Measurements from ENCODE around the gene PTPRK. TPM values are rescaled to one million over a fixed set of nuclear protein-coding genes. Genes with fewer than 3 reads are reported as not detected.

PTPRK gene
- total and polyA plus RNA-seq, 9 of the 15 experiments (the other 6 are each of a cell fraction or from before 2014, with no cell fraction given), result 0.04 to 0.51 TPM; not detected in 7

GRCh38 chr6:128482642-128483041 lies 37.8 kb downstream of the PTPRK start:
- TF ChIP-seq ZKSCAN3 (CRISPR knock-in tag; IDR thresholded peaks at IDR 0.05) (no peak), ZNF444 (CRISPR knock-in tag; IDR thresholded peaks at IDR 0.05) (no peak), SAFB (IDR thresholded peaks at IDR 0.05; ENCODE audit: borderline replicate concordance, low read depth, low read length) (no peak), NR3C1 (CRISPR knock-in tag; IDR thresholded peaks at IDR 0.05) (no peak), CREBBP (IDR thresholded peaks at IDR 0.05; ENCODE audit: low read depth, low read length) (no peak), ZZZ3 (IDR thresholded peaks at IDR 0.05) (no peak), THRB (CRISPR knock-in tag; conservative IDR thresholded peaks at IDR 0.05) (no peak), RNF2 (IDR thresholded peaks at IDR 0.05) (no peak), NFYB (IDR thresholded peaks at IDR 0.05; ENCODE audit: extremely low read depth, insufficient read length) (no peak), SNRNP70 (optimal IDR thresholded peaks at IDR 0.05; ENCODE audit: low read depth, low read length) (no peak), ZBTB17 (CRISPR knock-in tag; IDR thresholded peaks at IDR 0.05) (no peak), ELK3 (CRISPR knock-in tag; IDR thresholded peaks at IDR 0.05) (no peak)
- no peak overlapping the region for H3K27ac ChIP-seq (ENCODE audit: extremely low read depth, low read depth, low read length)
- no TSS peak for BruUV-seq (replicated peaks)
- H3K27me3 ChIP-seq (ENCODE audit: control insufficient read depth in 2 of 2, insufficient read depth in 2 of 2, low read length in 2 of 2), result no peaks in the 10 kb centered on the region
- ATAC-seq (no peak), FAIRE-seq (no peak), DNase-seq (ENCODE audit: extremely low read depth in 1 of 4, low spot score in 3 of 4) (no peak)
- ChIA-PET POLR2A (no interaction called here), CTCF (ENCODE audit: low intra/inter-chr PET ratio) (no interaction called here)
- in situ Hi-C loops (cut with MboI), result no loop called here
- H3K9me1 ChIP-seq (ENCODE audit: control insufficient read depth, insufficient read depth, low read length), result no peaks in the 10 kb centered on the region
- no peaks in the 10 kb centered on the region; the same call in 1 of the 2 replicates for H3K9me3 ChIP-seq (replicated peaks; ENCODE audit: control insufficient read depth, insufficient read depth, low read depth, low read length)
- no peaks in the 10 kb centered on the region for H3K36me3 ChIP-seq (ENCODE audit: control insufficient read depth, insufficient read depth, low read length)
- H2AFZ ChIP-seq (ENCODE audit: low read depth, low read length), result no peak overlapping the region
- H4K20me1 ChIP-seq (replicated peaks; ENCODE audit: control insufficient read depth, insufficient read depth, low read length), result no peaks in the 10 kb centered on the region
- no peak overlapping the region for H3K4me2 ChIP-seq (ENCODE audit: insufficient read depth, low read length)
- WGBS (ENCODE audit: insufficient coverage, low coverage, missing lambda C conversion rate), result 0% methylated on average over 3 of the region's 3 CpGs
- intact Hi-C loops (cut with micrococcal nuclease), result loop anchor here (1.0 kb wide), 1 partner anchor 39 kb away; no protein-coding TSS in a partner anchor
- H3K9ac ChIP-seq (ENCODE audit: insufficient read depth in 1 of 2, low read depth in 2 of 2, low read length in 2 of 2), result no peak overlapping the region
- no peaks in the 10 kb centered on the region for H3K79me2 ChIP-seq (ENCODE audit: control insufficient read depth, insufficient read depth, low read length)
- no peak overlapping the region for H3K4me3 ChIP-seq
- H3K4me1 ChIP-seq (replicated peaks in 1 of 2; ENCODE audit: control insufficient read depth in 2 of 2, insufficient read depth in 2 of 2, low read length in 2 of 2), result no peaks in the 10 kb centered on the region

Measured in K562 (cell line).